Breast epithelium (tissue), 4 donors: Measurements from ENCODE around the gene KRT222. TPM values are rescaled to one million over a fixed set of nuclear protein-coding genes. Genes with fewer than 3 reads are reported as not detected.

Experiments used
- DNase-seq, 2 donors: peaks; one replicate each; pipeline ENCODE4 v3.0.0-alpha.2; 2019; ENCODE audit warnings: low spot score in 2 of 2
- H3K27ac ChIP-seq, 2 donors: fragments of 200-600 bp; sonication (generic) in 1 of 2; one replicate each; pipeline ENCODE4 v1.5.1; 2016 to 2019; ENCODE audit warnings: mild to moderate bottlenecking in 1 of 2
- H3K27me3 ChIP-seq, 2 donors: fragments of 200-600 bp; sonication (generic) in 1 of 2; one replicate each; pipeline versions ENCODE4 v1.5.1 to v1.6.0; 2017 to 2019; ENCODE audit warnings: control low read depth in 1 of 2, mild to moderate bottlenecking in 1 of 2
- H3K36me3 ChIP-seq: fragments of 200-600 bp; one replicate; pipeline ENCODE4 v1.5.1; 2019
- H3K4me1 ChIP-seq, 2 donors: fragments of 200-600 bp; sonication (generic); one replicate each; pipeline ENCODE4 v1.5.1; 2016 to 2019; ENCODE audit warnings: control low read depth in 1 of 2
- H3K4me3 ChIP-seq, 3 donors: fragments of 200-600 bp; sonication (generic); 1 replicate in 2 of 3; 2 replicates in 1 of 3; pipeline ENCODE4 v1.5.1; 2016 to 2019; ENCODE audit warnings: mild to moderate bottlenecking in 3 of 3, moderate library complexity in 2 of 3
- H3K9me3 ChIP-seq, 2 donors: fragments of 200-600 bp; sonication (generic) in 1 of 2; one replicate each; pipeline ENCODE4 v1.5.1; 2016 to 2019; ENCODE audit warnings: control low read depth in 1 of 2
- CTCF ChIP-seq, 3 donors: fragments of 450-650 bp; IDR thresholded peaks; one replicate each; pipeline ENCODE4 v1.5.1; 2016 to 2017; ENCODE audit warnings: antibody characterized with exemption in 3 of 3, mild to moderate bottlenecking in 3 of 3, moderate library complexity in 3 of 3
- POLR2A ChIP-seq: fragments of 450-650 bp; IDR thresholded peaks from one replicate; pipeline ENCODE4 v1.6.1; 2016; ENCODE audit warnings: antibody characterized with exemption, mild to moderate bottlenecking, moderate library complexity
- POLR2AphosphoS5 ChIP-seq, 3 donors: sonication (generic); formaldehyde crosslinking; IDR thresholded peaks; one replicate each; pipeline ENCODE4 v1.6.1; 2017; ENCODE audit warnings: antibody characterized with exemption in 3 of 3
- intact Hi-C: fragments of 100-400 bp; cut with DNase I; formaldehyde crosslinking; loops from one replicate; pipeline ENCODE4 v1.15.1; 2023; ENCODE audit warnings: low total_unique reads
- total RNA-seq, 3 donors: library from RNA; depleted of rRNA; stranded (reverse); fragments of >200 nt; gene quantifications; one replicate each; pipeline ENCODE4 v1.1.0, GENCODE V29; 2016

Gene KRT222
- total RNA-seq, 3 donors from 2014 or later = 0.80 to 1.3 (median 1.0) TPM

DNA sequence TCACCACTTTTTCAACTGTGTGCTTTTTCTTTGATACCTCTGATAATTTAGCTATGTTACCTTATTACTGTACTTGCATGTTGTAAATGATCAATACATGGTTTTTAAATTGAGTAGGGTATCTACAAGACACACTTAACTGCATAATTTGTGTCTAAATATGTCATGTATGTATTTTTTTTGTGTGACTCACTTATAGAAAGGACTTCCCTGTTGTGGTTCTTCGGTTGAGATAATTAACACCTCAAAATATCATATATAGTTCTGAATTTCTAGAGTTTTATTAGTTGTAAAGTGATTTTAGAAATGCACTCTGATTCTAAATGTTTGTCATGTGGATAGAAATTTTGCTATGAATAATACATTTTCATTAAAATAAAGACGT lies 14.5 kb upstream of the KRT222 start:
- no peaks in the 10 kb centered on the region for H3K4me1 ChIP-seq
- intact Hi-C loops = no loop called here
- no peaks in the 10 kb centered on the region for H3K36me3 ChIP-seq
- H3K4me3 ChIP-seq = no peak overlapping the region
- DNase-seq = no peak
- no peak overlapping the region for H3K27ac ChIP-seq
- no peaks in the 10 kb centered on the region for H3K9me3 ChIP-seq
- no peaks in the 10 kb centered on the region for H3K27me3 ChIP-seq
- no peak for TF ChIP-seq POLR2A
- no peak for TF ChIP-seq CTCF (IDR thresholded peaks at IDR 0.05)
- no peak for TF ChIP-seq POLR2AphosphoS5 (IDR thresholded peaks at IDR 0.05)

GRCh38 chr17:40678902-40679522 lies 14.0 kb upstream of the KRT222 start:
- DNase-seq = no peak
- Histone ChIP-seq H3K4me3 (no peak overlapping the region), H3K27ac (no peak overlapping the region), H3K36me3 (no peaks in the 10 kb centered on the region), H3K4me1 (no peaks in the 10 kb centered on the region), H3K27me3 (no peaks in the 10 kb centered on the region), H3K9me3 (no peaks in the 10 kb centered on the region)
- intact Hi-C loops = no loop called here
- TF ChIP-seq POLR2AphosphoS5 (IDR thresholded peaks at IDR 0.05) (no peak), CTCF (IDR thresholded peaks at IDR 0.05) (no peak), POLR2A (no peak)

- Histone ChIP-seq H3K27me3 (no peaks in the 10 kb centered on the region), H3K4me1 (no peaks in the 10 kb centered on the region), H3K36me3 (no peaks in the 10 kb centered on the region), H3K27ac (no peak overlapping the region), H3K9me3 (no peaks in the 10 kb centered on the region), H3K4me3 (no peak overlapping the region)
- intact Hi-C loops = no loop called here
- no peak for DNase-seq
- TF ChIP-seq POLR2AphosphoS5 (IDR thresholded peaks at IDR 0.05) = no peak
- TF ChIP-seq CTCF (IDR thresholded peaks at IDR 0.05) = no peak
- TF ChIP-seq POLR2A = no peak
Observed at GRCh38 chr17:40675905-40676304, 10.9 kb upstream of the KRT222 start.

GRCh38 chr17:40672654-40673053 lies 7.7 kb upstream of the KRT222 start:
- intact Hi-C loops = no loop called here
- no peaks in the 10 kb centered on the region for H3K27me3 ChIP-seq
- H3K4me1 ChIP-seq = no peaks in the 10 kb centered on the region
- H3K27ac ChIP-seq = no peak overlapping the region
- DNase-seq = no peak
- no peak for TF ChIP-seq POLR2AphosphoS5 (IDR thresholded peaks at IDR 0.05)
- TF ChIP-seq POLR2A = no peak
- no peak for TF ChIP-seq CTCF (IDR thresholded peaks at IDR 0.05)
- no peaks in the 10 kb centered on the region for H3K9me3 ChIP-seq
- no peak overlapping the region for H3K4me3 ChIP-seq
- H3K36me3 ChIP-seq = no peaks in the 10 kb centered on the region

DNA sequence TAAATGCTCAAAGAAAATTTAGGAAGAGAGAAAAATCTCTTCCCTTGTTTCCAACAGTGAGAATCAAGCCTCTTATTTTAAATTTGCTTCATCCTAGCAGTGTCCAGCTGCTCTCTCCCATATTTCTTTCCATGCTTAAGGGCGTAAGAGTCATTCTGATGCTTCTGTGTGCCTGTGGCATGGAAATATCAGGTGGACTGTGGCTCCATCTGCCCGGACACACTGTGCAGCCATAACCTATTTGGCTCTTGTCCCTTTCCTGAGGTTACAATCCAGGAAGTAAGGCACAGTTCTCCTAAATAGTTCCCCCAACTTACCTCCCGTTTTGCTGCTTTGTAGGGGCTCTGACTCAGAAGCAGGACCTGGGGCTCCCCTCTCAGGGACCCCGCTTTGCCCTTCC lies 6.3 kb upstream of the KRT222 start:
- Histone ChIP-seq H3K27ac (no peak overlapping the region), H3K9me3 (no peaks in the 10 kb centered on the region)

More for the DNA sequence above, 6.3 kb upstream of the KRT222 start:
- Histone ChIP-seq H3K4me3 (no peak overlapping the region), H3K36me3 (no peaks in the 10 kb centered on the region), H3K27me3 (no peaks in the 10 kb centered on the region), H3K4me1 (no peaks in the 10 kb centered on the region)
- DNase-seq = no peak
- no peak for TF ChIP-seq POLR2A
- TF ChIP-seq CTCF (IDR thresholded peaks at IDR 0.05) = no peak
- TF ChIP-seq POLR2AphosphoS5 (IDR thresholded peaks at IDR 0.05) = no peak
- intact Hi-C loops = no loop called here
